ENCODE data around the gene RYR1.
A peak's percentile ranks its signal among the peaks of the same experiment; 100 is the strongest.

RYR1 gene

DNA sequence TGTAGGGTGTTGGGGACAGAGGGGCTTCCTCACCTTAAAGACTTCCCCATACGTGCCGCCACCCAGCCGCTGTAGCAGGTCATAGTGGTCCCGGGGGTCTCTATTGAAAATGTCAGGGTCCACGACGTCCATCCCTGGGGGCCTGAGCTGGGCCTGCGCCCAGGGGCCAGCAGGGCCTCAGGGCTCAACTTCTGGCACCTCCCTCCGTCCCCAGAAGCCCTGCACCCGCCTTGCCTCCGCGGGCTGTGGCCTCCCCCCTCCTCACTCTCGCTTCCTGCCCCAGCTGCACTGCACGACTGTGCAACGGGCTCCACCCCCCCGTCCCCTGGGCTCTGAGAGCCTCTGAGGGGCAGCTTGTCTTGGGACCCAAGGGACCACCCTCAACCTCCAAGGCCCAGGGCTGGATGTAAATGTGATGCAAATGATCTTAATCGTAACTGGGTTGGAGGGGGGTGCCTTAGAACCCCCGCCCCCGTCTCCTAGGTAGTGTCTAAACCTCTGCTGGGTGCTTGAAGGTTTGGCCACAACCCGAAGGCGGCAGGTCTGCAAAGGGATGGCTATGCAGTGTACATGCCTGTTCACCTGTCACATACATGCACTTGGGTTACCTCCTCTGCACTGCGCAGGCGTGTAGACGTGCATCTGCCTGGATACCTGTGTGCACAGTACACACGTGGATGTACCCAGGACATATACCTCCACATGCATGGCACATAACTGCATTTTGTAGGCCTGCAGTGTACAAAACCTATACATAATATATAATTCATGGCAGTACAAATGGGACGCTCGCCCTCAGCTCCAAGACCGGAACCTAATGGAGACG is 184.5 kb downstream of the RYR1 start, which contains the start of gene MAP4K1:
TSS of gene MAP4K1 (minus strand) at position 190 of the 826 bp plus-strand sequence. CDS start at position 132, 58 bp downstream.
- DNase-seq = peak; percentile 89
- Histone ChIP-seq H3K27ac (ENCODE audit: low read length) (peak within 1 kb of the TSS; percentile 79), H3K4me3 (ENCODE audit: low read length) (peak within 1 kb of the TSS; percentile 94), H3K27me3 (replicated peaks; ENCODE audit: insufficient read depth, low read length) (no peaks in the 10 kb centered on the region), H2AFZ (ENCODE audit: low read length) (peak within 1 kb of the TSS; percentile 83), H3K9me2 (replicated peaks; ENCODE audit: insufficient read depth, low read length) (no peaks in the 10 kb centered on the region), H3F3A (ENCODE audit: insufficient read depth, low read length) (peaks cover 13% of the 10 kb centered on the region), H3K4me2 (ENCODE audit: low read depth, low read length) (peak within 1 kb of the TSS; percentile 95), H3K4me1 (ENCODE audit: low read length) (peaks cover 16% of the 10 kb centered on the region), H3K9ac (ENCODE audit: low read length) (peak within 1 kb of the TSS; percentile 74), H4K20me1 (ENCODE audit: insufficient read depth, low read length) (no peaks in the 10 kb centered on the region), H3K36me3 (replicated peaks; ENCODE audit: insufficient read depth, low read length) (peaks cover 8% of the 10 kb centered on the region), H3K9me3 (replicated peaks; ENCODE audit: insufficient read depth, low read length) (no peaks in the 10 kb centered on the region), H3K79me2 (ENCODE audit: low read length) (peaks cover 61% of the 10 kb centered on the region)
- TF ChIP-seq EZH2phosphoT487 (IDR thresholded peaks at IDR 0.05; ENCODE audit: low read length) (no peak), EZH2 (optimal IDR thresholded peaks at IDR 0.05; ENCODE audit: low read depth, low read length) (no peak)
- TF ChIP-seq, protein P1, sequence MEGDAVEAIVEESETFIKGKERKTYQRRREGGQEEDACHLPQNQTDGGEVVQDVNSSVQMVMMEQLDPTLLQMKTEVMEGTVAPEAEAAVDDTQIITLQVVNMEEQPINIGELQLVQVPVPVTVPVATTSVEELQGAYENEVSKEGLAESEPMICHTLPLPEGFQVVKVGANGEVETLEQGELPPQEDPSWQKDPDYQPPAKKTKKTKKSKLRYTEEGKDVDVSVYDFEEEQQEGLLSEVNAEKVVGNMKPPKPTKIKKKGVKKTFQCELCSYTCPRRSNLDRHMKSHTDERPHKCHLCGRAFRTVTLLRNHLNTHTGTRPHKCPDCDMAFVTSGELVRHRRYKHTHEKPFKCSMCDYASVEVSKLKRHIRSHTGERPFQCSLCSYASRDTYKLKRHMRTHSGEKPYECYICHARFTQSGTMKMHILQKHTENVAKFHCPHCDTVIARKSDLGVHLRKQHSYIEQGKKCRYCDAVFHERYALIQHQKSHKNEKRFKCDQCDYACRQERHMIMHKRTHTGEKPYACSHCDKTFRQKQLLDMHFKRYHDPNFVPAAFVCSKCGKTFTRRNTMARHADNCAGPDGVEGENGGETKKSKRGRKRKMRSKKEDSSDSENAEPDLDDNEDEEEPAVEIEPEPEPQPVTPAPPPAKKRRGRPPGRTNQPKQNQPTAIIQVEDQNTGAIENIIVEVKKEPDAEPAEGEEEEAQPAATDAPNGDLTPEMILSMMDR (IDR thresholded peaks at IDR 0.05; ENCODE audit: low read length) = no peak

DNA sequence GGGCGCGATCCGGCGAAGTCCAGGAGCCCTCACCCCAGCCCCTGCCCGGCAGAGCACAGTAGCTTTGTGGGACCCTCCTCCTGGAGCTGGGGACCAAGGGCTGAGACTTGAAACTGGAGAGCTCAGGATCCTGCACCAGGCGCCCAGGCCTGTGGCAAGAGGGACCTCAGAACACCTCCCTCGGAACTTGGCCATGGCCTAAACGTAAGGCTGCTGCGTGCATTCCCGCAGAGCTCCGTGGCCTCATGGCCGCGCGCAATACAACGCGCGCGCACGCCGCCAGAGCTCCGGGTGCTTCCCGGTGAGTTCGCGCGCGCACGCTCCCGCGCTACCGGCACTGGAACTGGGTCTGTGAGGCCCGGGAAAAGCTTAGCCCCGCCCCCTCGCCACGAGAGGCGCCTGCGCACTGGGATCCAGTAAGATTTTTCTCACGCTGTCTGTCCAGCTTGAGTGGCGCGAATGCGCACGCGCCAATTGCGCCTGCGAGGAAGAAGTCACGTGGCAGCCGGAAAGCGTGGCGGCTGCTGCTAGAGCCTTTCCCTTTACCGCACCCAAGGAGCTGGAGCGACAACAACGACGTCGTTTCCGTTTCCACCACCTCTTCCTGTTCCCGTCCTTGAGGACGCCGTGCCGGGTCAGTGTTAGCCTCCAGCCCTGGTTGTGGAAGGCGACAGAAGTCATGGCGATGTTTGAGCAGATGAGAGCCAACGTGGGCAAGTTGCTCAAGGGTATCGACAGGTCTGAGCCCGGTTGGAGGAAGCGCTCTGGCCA is 185.3 kb downstream of the RYR1 start, which contains the start of gene EIF3K:
TSS of gene EIF3K (plus strand) at position 599 of the 771 bp plus-strand sequence. CDS start at position 680, 81 bp downstream.
- Histone ChIP-seq H3K36me3 (replicated peaks; ENCODE audit: insufficient read depth, low read length) (peaks cover 11% of the 10 kb centered on the region), H3K4me3 (ENCODE audit: low read length) (peak within 1 kb of the TSS; percentile 94), H2AFZ (ENCODE audit: low read length) (peak within 1 kb of the TSS; percentile 83), H3K79me2 (ENCODE audit: low read length) (peaks cover 64% of the 10 kb centered on the region), H3K27me3 (replicated peaks; ENCODE audit: insufficient read depth, low read length) (no peaks in the 10 kb centered on the region), H3K4me1 (ENCODE audit: low read length) (peaks cover 16% of the 10 kb centered on the region), H3K27ac (ENCODE audit: low read length) (peak within 1 kb of the TSS; percentile 79), H3K9me2 (replicated peaks; ENCODE audit: insufficient read depth, low read length) (no peaks in the 10 kb centered on the region), H3F3A (ENCODE audit: insufficient read depth, low read length) (peaks cover 13% of the 10 kb centered on the region), H3K9ac (ENCODE audit: low read length) (peak within 1 kb of the TSS; percentile 82), H3K4me2 (ENCODE audit: low read depth, low read length) (peak within 1 kb of the TSS; percentile 98), H4K20me1 (ENCODE audit: insufficient read depth, low read length) (no peaks in the 10 kb centered on the region; the same call in 1 of the 2 replicates), H3K9me3 (replicated peaks; ENCODE audit: insufficient read depth, low read length) (no peaks in the 10 kb centered on the region)
- DNase-seq = peak; percentile 99
- no peak for TF ChIP-seq EZH2 (optimal IDR thresholded peaks at IDR 0.05; ENCODE audit: low read depth, low read length)
- TF ChIP-seq, protein P1 (IDR thresholded peaks at IDR 0.05; ENCODE audit: low read length) = no peak
- TF ChIP-seq EZH2phosphoT487 (IDR thresholded peaks at IDR 0.05; ENCODE audit: low read length) = no peak

DNA sequence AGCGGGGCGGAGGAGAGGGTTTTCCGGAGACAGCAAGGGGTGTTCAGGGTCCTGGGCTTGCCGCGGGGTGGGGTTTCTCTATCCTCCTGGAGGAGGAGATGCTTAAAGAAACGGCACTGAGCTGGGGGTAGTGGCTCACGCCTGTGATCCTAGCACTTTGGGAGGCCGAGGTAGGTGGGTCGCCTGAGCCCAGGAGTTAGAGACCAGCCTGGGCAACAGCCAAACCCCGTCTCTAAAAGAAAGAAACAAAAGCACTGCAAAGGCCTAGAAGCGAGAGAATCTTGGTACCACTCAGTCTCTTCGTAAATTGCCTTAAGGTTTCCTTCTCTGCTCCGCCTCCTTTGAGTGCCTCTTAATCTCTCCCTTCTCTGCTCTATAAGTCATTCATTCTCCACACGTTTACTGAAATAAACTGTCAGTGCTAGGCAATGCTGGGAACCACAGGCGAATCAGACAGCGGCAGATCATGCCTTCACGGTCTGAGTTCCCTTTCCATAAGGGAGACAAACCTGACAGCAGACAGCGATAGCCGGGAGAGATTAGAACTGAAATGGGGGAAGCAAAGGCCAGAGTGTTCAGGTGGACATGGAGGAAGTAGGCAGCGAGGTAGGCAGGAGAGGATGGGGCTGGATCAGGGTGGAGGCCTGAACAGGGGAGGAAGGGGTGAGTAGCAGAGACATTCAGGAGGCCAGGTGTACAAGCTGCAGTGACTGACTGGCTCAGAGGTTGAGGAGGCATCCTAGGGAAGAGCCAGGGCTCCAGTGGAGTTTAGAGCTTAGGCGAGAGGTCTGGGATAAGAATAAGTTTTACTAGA is 186.1 kb downstream of the RYR1 start:
- Histone ChIP-seq H3F3A (ENCODE audit: insufficient read depth, low read length) (peaks cover 13% of the 10 kb centered on the region), H3K9ac (ENCODE audit: low read length) (peak overlapping the region; percentile 82), H3K79me2 (ENCODE audit: low read length) (peaks cover 65% of the 10 kb centered on the region), H3K4me3 (ENCODE audit: low read length) (peak overlapping the region; percentile 94), H3K36me3 (replicated peaks; ENCODE audit: insufficient read depth, low read length) (peaks cover 14% of the 10 kb centered on the region), H3K27me3 (replicated peaks; ENCODE audit: insufficient read depth, low read length) (no peaks in the 10 kb centered on the region), H3K4me2 (ENCODE audit: low read depth, low read length) (peak overlapping the region; percentile 98), H3K27ac (ENCODE audit: low read length) (peak overlapping the region; percentile 41; the same call in 1 of the 2 replicates), H3K9me2 (replicated peaks; ENCODE audit: insufficient read depth, low read length) (no peaks in the 10 kb centered on the region), H3K9me3 (replicated peaks; ENCODE audit: insufficient read depth, low read length) (no peaks in the 10 kb centered on the region), H2AFZ (ENCODE audit: low read length) (peak overlapping the region; percentile 80), H3K4me1 (ENCODE audit: low read length) (peaks cover 16% of the 10 kb centered on the region), H4K20me1 (ENCODE audit: insufficient read depth, low read length) (no peaks in the 10 kb centered on the region; the same call in 1 of the 2 replicates)
- DNase-seq = no peak
- TF ChIP-seq, protein P1 (IDR thresholded peaks at IDR 0.05; ENCODE audit: low read length) = no peak
- TF ChIP-seq EZH2 (optimal IDR thresholded peaks at IDR 0.05; ENCODE audit: low read depth, low read length) (no peak), EZH2phosphoT487 (IDR thresholded peaks at IDR 0.05; ENCODE audit: low read length) (no peak)

Measured in MM.1S (cell line).